ENCODE results near the gene HMBS. TPM values are rescaled to one million over a fixed set of nuclear protein-coding genes. Genes with fewer than 3 reads are reported as not detected.

HMBS gene
- total RNA-seq, 4 donors from 2014 or later: 5.2 to 18.4 (median 13.3) TPM

- H3K27ac ChIP-seq: peak within 1 kb of the TSS; percentile 81
- peak; percentile 93 to 94 for DNase-seq (ENCODE audit: low spot score in 2 of 2)
- peaks cover 11% of the 10 kb centered on the region for H3K36me3 ChIP-seq
- H3K4me3 ChIP-seq: peak within 1 kb of the TSS; percentile 97
- H3K4me1 ChIP-seq: peaks cover 46% of the 10 kb centered on the region
- H3K27me3 ChIP-seq: no peaks in the 10 kb centered on the region
- WGBS: under 1% methylated on average over 32 of the region's 49 CpGs
- no peaks in the 10 kb centered on the region for H3K9me3 ChIP-seq
- TF ChIP-seq CTCF (IDR thresholded peaks at IDR 0.05) (no peak), POLR2AphosphoS5 (IDR thresholded peaks at IDR 0.05) (peak in 1 of 3 donors; percentile 14)
Observed at GRCh38 chr11:119106564-119107537, 22.2 kb downstream of the HMBS start, which contains the start of gene C2CD2L. TSS of gene C2CD2L (plus strand) at chr11:119107344. CDS start at chr11:119107742, 398 bp downstream.

- peaks cover 19% of the 10 kb centered on the region for H3K36me3 ChIP-seq
- H3K4me3 ChIP-seq: peak overlapping the region; percentile 97
- 0% methylated on average over 2 of the region's 65 CpGs for whole genome bisulfite sequencing
- no peaks in the 10 kb centered on the region for H3K9me3 ChIP-seq
- no peak for DNase-seq (ENCODE audit: low spot score in 2 of 2)
- H3K27me3 ChIP-seq: no peaks in the 10 kb centered on the region
- H3K27ac ChIP-seq: peak overlapping the region; percentile 81
- H3K4me1 ChIP-seq: peaks cover 42% of the 10 kb centered on the region
- TF ChIP-seq POLR2A (IDR thresholded peaks at IDR 0.05) (no peak), EP300 (IDR thresholded peaks at IDR 0.05) (no peak), POLR2AphosphoS5 (IDR thresholded peaks at IDR 0.05) (no peak), CTCF (IDR thresholded peaks at IDR 0.05) (no peak)
Observed at GRCh38 chr11:119107538-119108145, 23.0 kb downstream of the HMBS start.

- 36% methylated on average over 4 of the region's 8 CpGs for WGBS
- Histone ChIP-seq H3K4me3 (peak overlapping the region; percentile 97), H3K27me3 (no peaks in the 10 kb centered on the region), H3K36me3 (peaks cover 26% of the 10 kb centered on the region), H3K9me3 (no peaks in the 10 kb centered on the region), H3K27ac (peak overlapping the region; percentile 81), H3K4me1 (peaks cover 36% of the 10 kb centered on the region)
- DNase-seq (ENCODE audit: low spot score in 2 of 2): no peak
- TF ChIP-seq CTCF (IDR thresholded peaks at IDR 0.05) (no peak), POLR2A (IDR thresholded peaks at IDR 0.05) (no peak), POLR2AphosphoS5 (IDR thresholded peaks at IDR 0.05) (no peak), EP300 (IDR thresholded peaks at IDR 0.05) (no peak)
Observed at GRCh38 chr11:119108146-119108856, 23.6 kb downstream of the HMBS start.

GRCh38 chr11:119108857-119109221 lies 24.2 kb downstream of the HMBS start:
- H3K4me1 ChIP-seq: peaks cover 35% of the 10 kb centered on the region

GRCh38 chr11:119109843-119110242 lies 25.2 kb downstream of the HMBS start:
- peaks cover 41% of the 10 kb centered on the region for H3K36me3 ChIP-seq

More at GRCh38 chr11:119108857-119109221, 24.2 kb downstream of the HMBS start:
- peaks cover 31% of the 10 kb centered on the region for H3K36me3 ChIP-seq
- peak overlapping the region; percentile 97 for H3K4me3 ChIP-seq
- no peaks in the 10 kb centered on the region for H3K27me3 ChIP-seq
- WGBS: 87% methylated on average over 2 of the region's 2 CpGs
- DNase-seq (ENCODE audit: low spot score in 2 of 2): no peak
- H3K27ac ChIP-seq: no peak overlapping the region
- TF ChIP-seq EP300 (IDR thresholded peaks at IDR 0.05) (no peak), POLR2A (IDR thresholded peaks at IDR 0.05) (no peak), POLR2AphosphoS5 (IDR thresholded peaks at IDR 0.05) (no peak)
- H3K9me3 ChIP-seq: no peaks in the 10 kb centered on the region

More at GRCh38 chr11:119109843-119110242, 25.2 kb downstream of the HMBS start:
- Histone ChIP-seq H3K4me1 (peaks cover 35% of the 10 kb centered on the region), H3K9me3 (no peaks in the 10 kb centered on the region), H3K27me3 (no peaks in the 10 kb centered on the region), H3K27ac (no peak overlapping the region), H3K4me3 (no peak overlapping the region)
- TF ChIP-seq EP300 (IDR thresholded peaks at IDR 0.05) (no peak), CTCF (IDR thresholded peaks at IDR 0.05) (no peak), POLR2AphosphoS5 (IDR thresholded peaks at IDR 0.05) (no peak), POLR2A (IDR thresholded peaks at IDR 0.05) (no peak)
- DNase-seq (ENCODE audit: low spot score in 2 of 2): no peak
- 100% methylated on average over 2 of the region's 3 CpGs for WGBS
